Measurements from ENCODE around the gene ANKRD23. TPM values are rescaled to one million over a fixed set of nuclear protein-coding genes. Genes with fewer than 3 reads are reported as not detected.

The ANKRD23 gene
- total RNA-seq, 1 experiment from 2014 or later, result 8.9 TPM

- no TSS peak for BruUV-seq (replicated peaks)
- intact Hi-C loops (cut with micrococcal nuclease; ENCODE audit: unreplicated experiment), result loop anchor here (1.0 to 2.0 kb wide), 3 partner anchors 10 to 83 kb away; partner anchors contain the start of gene ANKRD39
These were observed 24.9 kb upstream of the ANKRD23 start for GRCh38 chr2:96868555-96869280.

GRCh38 chr2:96867756-96868554 lies 24.1 kb upstream of the ANKRD23 start:
- intact Hi-C loops (cut with micrococcal nuclease; ENCODE audit: unreplicated experiment), result loop anchor here (1.0 to 2.0 kb wide), 2 partner anchors 27 to 83 kb away; no protein-coding TSS in a partner anchor
- Histone ChIP-seq H3K9me3 (ENCODE audit: insufficient read depth, low read depth) (no peaks in the 10 kb centered on the region), H4K20me1 (ENCODE audit: insufficient read depth) (peaks cover 13% of the 10 kb centered on the region), H3K79me2 (ENCODE audit: low read depth) (peaks cover 38% of the 10 kb centered on the region), H3K9me2 (ENCODE audit: insufficient read depth) (no peaks in the 10 kb centered on the region), H3K4me2 (peak overlapping the region; percentile 96), H3K27ac (no peak overlapping the region; the same call in 1 of the 2 replicates), H3K4me1 (replicated peaks; ENCODE audit: insufficient read depth) (peaks cover 29% of the 10 kb centered on the region), H2AFZ (peak overlapping the region; percentile 98), H3K36me3 (ENCODE audit: low read depth) (peaks cover 41% of the 10 kb centered on the region), H3K4me3 (peak overlapping the region; percentile 82), H3K27me3 (ENCODE audit: insufficient read depth, low read depth) (no peaks in the 10 kb centered on the region), H3F3A (ENCODE audit: insufficient read depth, low read depth) (peaks cover 25% of the 10 kb centered on the region; the same call in 1 of the 2 replicates)
- ChIA-PET CTCF (interaction anchor here (0.6 to 1.3 kb wide), 3 partner anchors 10 to 326 kb away, joined by 3 to 14 read pairs (median 5); partner anchors contain the start of gene ANKRD39), POLR2A (ENCODE audit: unreplicated experiment) (interaction anchor here (0.6 to 0.9 kb wide), 3 partner anchors 20 to 244 kb away, joined by 4 to 13 read pairs (median 6); no protein-coding TSS in a partner anchor)
- TSS peak; percentile 45 for BruUV-seq (replicated peaks)
- DNase-seq, result no peak
- no peak for TF ChIP-seq CTCF (conservative IDR thresholded peaks at IDR 0.05)
- no peak for TF ChIP-seq EZH2 (IDR thresholded peaks at IDR 0.05; ENCODE audit: low read depth)

More at GRCh38 chr2:96868555-96869280, 24.9 kb upstream of the ANKRD23 start:
- ChIA-PET CTCF (interaction anchor here (0.6 to 1.3 kb wide), 5 partner anchors 11 to 327 kb away, joined by 3 to 14 read pairs (median 3); partner anchors contain the start of gene ANKRD39), POLR2A (ENCODE audit: unreplicated experiment) (interaction anchor here (0.6 to 0.9 kb wide), 5 partner anchors 10 to 243 kb away, joined by 4 to 13 read pairs (median 6); no protein-coding TSS in a partner anchor)
- Histone ChIP-seq H3K27ac (peak overlapping the region; percentile 43; the same call in 1 of the 2 replicates), H4K20me1 (ENCODE audit: insufficient read depth) (peaks cover 9% of the 10 kb centered on the region), H3K79me2 (ENCODE audit: low read depth) (peaks cover 38% of the 10 kb centered on the region), H3K27me3 (ENCODE audit: insufficient read depth, low read depth) (no peaks in the 10 kb centered on the region), H3K4me1 (replicated peaks; ENCODE audit: insufficient read depth) (peaks cover 37% of the 10 kb centered on the region), H3K4me2 (peak overlapping the region; percentile 96), H3K36me3 (ENCODE audit: low read depth) (peaks cover 34% of the 10 kb centered on the region), H3F3A (ENCODE audit: insufficient read depth, low read depth) (peaks cover 32% of the 10 kb centered on the region; the same call in 1 of the 2 replicates), H2AFZ (peak overlapping the region; percentile 98), H3K9me3 (ENCODE audit: insufficient read depth, low read depth) (no peaks in the 10 kb centered on the region), H3K9me2 (ENCODE audit: insufficient read depth) (no peaks in the 10 kb centered on the region), H3K4me3 (peak overlapping the region; percentile 82)
- peak; percentile 72 to 87 for DNase-seq
- TF ChIP-seq EZH2 (IDR thresholded peaks at IDR 0.05; ENCODE audit: low read depth) (no peak), CTCF (conservative IDR thresholded peaks at IDR 0.05) (peak; percentile 86)
